Measurements from ENCODE around the gene PHACTR2. TPM values are rescaled to one million over a fixed set of nuclear protein-coding genes. Genes with fewer than 3 reads are reported as not detected.

Gene PHACTR2
- total RNA-seq, 1 donor from 2014 or later, result 142 TPM

DNA sequence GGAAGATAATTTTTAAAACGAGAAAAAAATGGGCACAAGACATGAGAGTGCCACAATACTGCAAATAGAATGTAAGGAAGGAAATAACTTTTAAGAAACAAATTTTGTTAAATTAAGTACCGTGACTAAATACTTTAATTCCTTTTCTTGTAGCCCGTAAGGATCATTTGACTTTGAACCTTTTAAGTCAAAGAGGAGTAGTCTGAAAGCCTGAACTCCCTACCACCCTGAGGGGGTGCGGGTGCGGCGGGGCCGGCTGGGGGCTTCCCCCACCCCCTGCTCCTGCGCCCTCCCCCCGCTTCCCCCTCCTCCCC, 231 bp upstream of the PHACTR2 start:
- Histone ChIP-seq H3K4me1 (peaks cover 39% of the 10 kb centered on the region), H3K36me3 (no peaks in the 10 kb centered on the region), H3K4me3 (peak overlapping the region; percentile 70), H3K9me3 (no peaks in the 10 kb centered on the region), H3K27me3 (no peaks in the 10 kb centered on the region), H3K27ac (peak overlapping the region; percentile 93)
- ATAC-seq, result no peak
- TF ChIP-seq, protein P1, sequence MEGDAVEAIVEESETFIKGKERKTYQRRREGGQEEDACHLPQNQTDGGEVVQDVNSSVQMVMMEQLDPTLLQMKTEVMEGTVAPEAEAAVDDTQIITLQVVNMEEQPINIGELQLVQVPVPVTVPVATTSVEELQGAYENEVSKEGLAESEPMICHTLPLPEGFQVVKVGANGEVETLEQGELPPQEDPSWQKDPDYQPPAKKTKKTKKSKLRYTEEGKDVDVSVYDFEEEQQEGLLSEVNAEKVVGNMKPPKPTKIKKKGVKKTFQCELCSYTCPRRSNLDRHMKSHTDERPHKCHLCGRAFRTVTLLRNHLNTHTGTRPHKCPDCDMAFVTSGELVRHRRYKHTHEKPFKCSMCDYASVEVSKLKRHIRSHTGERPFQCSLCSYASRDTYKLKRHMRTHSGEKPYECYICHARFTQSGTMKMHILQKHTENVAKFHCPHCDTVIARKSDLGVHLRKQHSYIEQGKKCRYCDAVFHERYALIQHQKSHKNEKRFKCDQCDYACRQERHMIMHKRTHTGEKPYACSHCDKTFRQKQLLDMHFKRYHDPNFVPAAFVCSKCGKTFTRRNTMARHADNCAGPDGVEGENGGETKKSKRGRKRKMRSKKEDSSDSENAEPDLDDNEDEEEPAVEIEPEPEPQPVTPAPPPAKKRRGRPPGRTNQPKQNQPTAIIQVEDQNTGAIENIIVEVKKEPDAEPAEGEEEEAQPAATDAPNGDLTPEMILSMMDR (IDR thresholded peaks at IDR 0.05), result no peak
- DNase-seq, result no peak
- intact Hi-C loops (cut with DNase I), result no loop called here

DNA sequence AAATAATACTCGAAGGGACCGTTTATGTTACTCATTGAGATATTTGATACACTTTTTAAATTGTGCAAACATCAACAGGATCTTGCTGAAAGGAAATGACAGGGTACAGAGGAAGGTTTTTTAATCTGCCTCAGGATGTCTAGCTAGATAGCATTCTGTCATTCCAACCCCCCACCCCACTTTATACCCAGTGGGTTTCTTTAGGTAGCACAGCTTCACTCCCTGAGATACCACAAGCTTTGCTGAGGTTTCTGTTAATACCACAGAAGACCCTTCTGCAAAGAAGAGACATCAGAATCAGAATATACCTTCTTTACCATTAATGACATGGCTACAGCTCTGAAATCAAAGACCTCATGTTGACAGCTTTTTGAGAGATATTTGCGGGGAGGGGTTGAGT, 1.3 kb downstream of the PHACTR2 start:
- DNase-seq (no peak), ATAC-seq (no peak)
- TF ChIP-seq, protein P1 (IDR thresholded peaks at IDR 0.05), result no peak
- Histone ChIP-seq H3K4me3 (peak overlapping the region; percentile 70), H3K27me3 (no peaks in the 10 kb centered on the region), H3K4me1 (peaks cover 34% of the 10 kb centered on the region), H3K27ac (peak overlapping the region; percentile 93), H3K36me3 (no peaks in the 10 kb centered on the region), H3K9me3 (peaks cover 5% of the 10 kb centered on the region)
- intact Hi-C loops (cut with DNase I), result no loop called here

DNA sequence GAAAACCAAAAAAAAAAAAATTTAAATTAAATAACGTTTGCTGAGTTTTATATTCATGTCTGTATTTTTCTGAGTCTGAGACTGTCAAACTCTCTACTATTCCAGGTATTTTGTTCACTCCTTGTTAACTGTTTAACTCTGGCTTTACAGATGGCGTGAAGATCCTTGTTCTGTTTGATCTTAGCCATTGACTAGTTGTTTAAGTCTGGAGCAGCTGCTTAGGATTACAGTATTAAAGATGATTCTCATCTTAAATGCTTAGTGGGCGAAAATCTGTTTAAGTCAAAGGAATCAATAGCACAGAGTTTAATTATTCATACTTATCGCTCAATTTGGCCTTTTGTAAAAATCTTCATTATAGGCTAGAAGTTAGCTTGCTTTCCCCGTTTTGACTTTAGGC, 2.4 kb downstream of the PHACTR2 start:
- peak overlapping the region; percentile 70 for H3K4me3 ChIP-seq
- H3K27me3 ChIP-seq, result no peaks in the 10 kb centered on the region
- peak overlapping the region; percentile 93 for H3K27ac ChIP-seq
- no peaks in the 10 kb centered on the region for H3K36me3 ChIP-seq
- TF ChIP-seq, protein P1 (IDR thresholded peaks at IDR 0.05), result no peak
- H3K9me3 ChIP-seq, result peaks cover 5% of the 10 kb centered on the region
- ATAC-seq, result no peak
- no peak for DNase-seq
- peaks cover 28% of the 10 kb centered on the region for H3K4me1 ChIP-seq
- intact Hi-C loops (cut with DNase I), result no loop called here

DNA sequence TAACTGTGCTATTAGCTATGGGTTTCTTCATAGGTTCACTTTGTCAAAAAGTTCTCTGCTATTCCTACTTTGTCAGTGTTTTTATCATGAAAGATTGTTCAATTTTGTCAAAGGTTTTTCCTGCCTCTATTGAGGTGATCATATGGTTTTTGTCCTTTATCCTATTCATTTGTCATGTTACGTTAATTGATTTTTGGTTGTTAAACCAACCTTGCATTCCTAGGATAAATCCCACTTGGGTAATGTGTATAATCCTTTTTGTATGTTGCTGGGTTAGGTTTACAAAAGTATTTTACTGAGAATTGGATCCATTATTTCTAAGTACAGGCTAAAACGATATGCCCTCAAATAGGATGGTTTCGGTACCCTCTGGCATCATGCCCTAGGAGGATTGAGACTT, 5.0 kb downstream of the PHACTR2 start:
- H3K27me3 ChIP-seq, result no peaks in the 10 kb centered on the region
- no peak for ATAC-seq
- H3K4me1 ChIP-seq, result peaks cover 23% of the 10 kb centered on the region
- H3K4me3 ChIP-seq, result no peak overlapping the region
- no peaks in the 10 kb centered on the region for H3K36me3 ChIP-seq
- no peak overlapping the region for H3K27ac ChIP-seq
- no peak for DNase-seq
- H3K9me3 ChIP-seq, result peaks cover 5% of the 10 kb centered on the region
- intact Hi-C loops (cut with DNase I), result no loop called here
- TF ChIP-seq, protein P1 (IDR thresholded peaks at IDR 0.05), result no peak

DNA sequence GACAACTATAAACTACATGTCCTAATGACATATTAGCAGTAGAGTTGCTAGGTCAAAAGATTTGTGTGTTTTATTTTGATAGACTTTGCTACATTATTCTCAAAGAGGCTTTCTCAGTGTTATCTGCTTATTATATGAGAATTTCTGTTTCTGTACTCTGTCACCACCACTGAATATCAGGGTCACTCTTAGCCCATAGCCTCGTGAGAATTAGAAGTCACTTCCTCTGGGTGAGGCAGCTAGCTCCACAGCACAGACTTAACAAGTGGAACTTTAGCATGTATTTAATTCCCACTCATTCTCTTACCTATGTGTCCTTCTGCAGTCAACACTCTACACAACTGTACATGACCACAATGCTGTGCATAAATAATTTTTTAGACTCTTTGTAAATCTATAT, 6.7 kb downstream of the PHACTR2 start:
- H3K27me3 ChIP-seq, result no peaks in the 10 kb centered on the region
- TF ChIP-seq, protein P1 (IDR thresholded peaks at IDR 0.05), result no peak
- no peak overlapping the region for H3K27ac ChIP-seq
- no peaks in the 10 kb centered on the region for H3K36me3 ChIP-seq
- H3K4me1 ChIP-seq, result peaks cover 34% of the 10 kb centered on the region
- ATAC-seq (peak; percentile 68), DNase-seq (no peak)
- no peak overlapping the region for H3K4me3 ChIP-seq
- H3K9me3 ChIP-seq, result peaks cover 5% of the 10 kb centered on the region
- intact Hi-C loops (cut with DNase I), result no loop called here

DNA sequence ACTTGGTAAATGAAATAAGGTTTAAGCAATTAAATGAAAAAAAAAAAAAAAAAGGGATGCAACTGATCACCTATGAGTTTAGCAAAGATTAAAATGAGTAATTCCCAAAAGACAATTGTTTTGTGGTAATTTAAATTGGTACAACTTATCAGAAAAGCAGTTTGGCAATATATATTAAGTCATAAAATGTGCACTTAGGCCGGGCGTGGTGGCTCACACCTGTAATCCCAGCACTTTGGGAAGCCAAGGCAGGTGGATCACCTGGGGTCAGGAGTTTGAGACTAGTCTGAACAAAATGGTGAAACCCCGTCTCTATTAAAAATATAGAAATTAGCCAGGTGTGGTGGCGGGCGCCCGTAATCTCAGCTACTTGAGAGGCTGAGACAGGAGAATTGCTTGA, 7.9 kb downstream of the PHACTR2 start:
- Histone ChIP-seq H3K9me3 (peaks cover 5% of the 10 kb centered on the region), H3K27me3 (no peaks in the 10 kb centered on the region), H3K4me1 (peaks cover 35% of the 10 kb centered on the region), H3K27ac (no peak overlapping the region), H3K4me3 (no peak overlapping the region), H3K36me3 (no peaks in the 10 kb centered on the region)
- DNase-seq (no peak), ATAC-seq (no peak)
- TF ChIP-seq, protein P1 (IDR thresholded peaks at IDR 0.05), result no peak
- intact Hi-C loops (cut with DNase I), result no loop called here
